Activated naive CD4-positive, alpha-beta T cell treated with anti-CD3 and anti-CD28 coated beads, Interleukin-2, amount 50 U/mL, for 72 hours (primary cell): ENCODE data around the gene SMYD3. TPM values are rescaled to one million over a fixed set of nuclear protein-coding genes. Genes with fewer than 3 reads are reported as not detected.

Experiments
- ATAC-seq, 2 donors: fragments of 150-1000 bp; cut with Tn5 transposase; 2 replicates each; pipeline ENCODE4 v1.10.0; 2021; ENCODE audit warnings: mild to moderate bottlenecking in 2 of 2, moderate library complexity in 2 of 2
- DNase-seq, 2 donors: peaks; one replicate each; pipeline ENCODE4 v3.0.0; 2021 to 2022; ENCODE audit warnings: low spot score in 2 of 2
- H3K27ac Mint-ChIP-seq, 2 donors: one replicate each; pipeline ENCODE4 v1.8.0; 2022; ENCODE audit warnings: mild to moderate bottlenecking in 2 of 2, mixed read lengths in 2 of 2
- H3K36me3 Mint-ChIP-seq, 2 donors: one replicate each; pipeline ENCODE4 v1.8.0; 2022; ENCODE audit warnings: mixed read lengths in 2 of 2
- H3K9me3 Mint-ChIP-seq, 2 donors: one replicate each; pipeline ENCODE4 v1.8.0; 2022; ENCODE audit warnings: mixed read lengths in 2 of 2
- total RNA-seq, 2 donors: library from RNA; stranded (reverse); gene quantifications; one replicate each; pipeline ENCODE4 v1.2.3, GENCODE V29; 2022

The SMYD3 gene
- total RNA-seq, 2 donors from 2014 or later: 18.5 to 30.1 TPM

- DNase-seq (peak in 1 of 2 donors; percentile 41), ATAC-seq (peak; percentile 67 to 74)
- Mint-ChIP-seq H3K36me3 (no peaks in the 10 kb centered on the region), H3K27ac (no peak overlapping the region), H3K9me3 (no peaks in the 10 kb centered on the region)
These were observed 9.7 kb downstream of the SMYD3 start for GRCh38 chr1:246497331-246497915.

GRCh38 chr1:246492611-246493245 lies 14.4 kb downstream of the SMYD3 start:
- Mint-ChIP-seq H3K36me3 (no peaks in the 10 kb centered on the region), H3K9me3 (no peaks in the 10 kb centered on the region), H3K27ac (no peak overlapping the region)
- ATAC-seq: peak; percentile 61 to 62
- peak in 1 of 2 donors; percentile 53 for DNase-seq

- no peak for ATAC-seq
- peak overlapping the region in 1 of 2 donors; percentile 74 for H3K27ac Mint-ChIP-seq
- no peak for DNase-seq
- no peaks in the 10 kb centered on the region for H3K36me3 Mint-ChIP-seq
- H3K9me3 Mint-ChIP-seq: no peaks in the 10 kb centered on the region
These were observed 15.5 kb downstream of the SMYD3 start for GRCh38 chr1:246491551-246492053.

GRCh38 chr1:246488674-246489073 lies 18.4 kb downstream of the SMYD3 start:
- ATAC-seq (no peak), DNase-seq (no peak)
- Mint-ChIP-seq H3K9me3 (peaks cover 0 to 4% of the 10 kb centered on the region in 2 donors), H3K36me3 (no peaks in the 10 kb centered on the region), H3K27ac (no peak overlapping the region)

GRCh38 chr1:246483569-246483933 lies 23.5 kb downstream of the SMYD3 start:
- ATAC-seq: no peak
- Mint-ChIP-seq H3K9me3 (peaks cover 0 to 4% of the 10 kb centered on the region in 2 donors), H3K27ac (no peak overlapping the region), H3K36me3 (no peaks in the 10 kb centered on the region)
- no peak for DNase-seq

GRCh38 chr1:246482805-246483568 lies 24.1 kb downstream of the SMYD3 start:
- H3K9me3 Mint-ChIP-seq: peaks cover 0 to 4% of the 10 kb centered on the region in 2 donors
- ATAC-seq: peak in 1 of 2 donors; percentile 71

GRCh38 chr1:246479061-246479460 lies 28.0 kb downstream of the SMYD3 start:
- Mint-ChIP-seq H3K27ac (no peak overlapping the region), H3K9me3 (no peaks in the 10 kb centered on the region), H3K36me3 (no peaks in the 10 kb centered on the region)
- DNase-seq (no peak), ATAC-seq (no peak)

More at GRCh38 chr1:246482805-246483568, 24.1 kb downstream of the SMYD3 start:
- no peak overlapping the region for H3K27ac Mint-ChIP-seq
- DNase-seq: no peak
- no peaks in the 10 kb centered on the region for H3K36me3 Mint-ChIP-seq

- no peaks in the 10 kb centered on the region for H3K36me3 Mint-ChIP-seq
- DNase-seq (no peak), ATAC-seq (peak; percentile 46 to 68)
- H3K9me3 Mint-ChIP-seq: no peaks in the 10 kb centered on the region
- peak overlapping the region in 1 of 2 donors; percentile 60 for H3K27ac Mint-ChIP-seq
These were observed 29.4 kb downstream of the SMYD3 start for GRCh38 chr1:246477634-246478033.

- Mint-ChIP-seq H3K9me3 (no peaks in the 10 kb centered on the region), H3K36me3 (no peaks in the 10 kb centered on the region), H3K27ac (peak overlapping the region in 1 of 2 donors; percentile 60)
- ATAC-seq (peak; percentile 77 to 88), DNase-seq (no peak)
These were observed 30.3 kb downstream of the SMYD3 start for GRCh38 chr1:246476771-246477170.

- no peaks in the 10 kb centered on the region for H3K9me3 Mint-ChIP-seq
- no peak overlapping the region for H3K27ac Mint-ChIP-seq
- no peaks in the 10 kb centered on the region for H3K36me3 Mint-ChIP-seq
- ATAC-seq (no peak), DNase-seq (no peak)
These were observed 35.4 kb downstream of the SMYD3 start for GRCh38 chr1:246471688-246472087.

GRCh38 chr1:246470585-246470984 lies 36.5 kb downstream of the SMYD3 start:
- Mint-ChIP-seq H3K27ac (no peak overlapping the region), H3K9me3 (no peaks in the 10 kb centered on the region), H3K36me3 (no peaks in the 10 kb centered on the region)
- DNase-seq (no peak), ATAC-seq (no peak)

- Mint-ChIP-seq H3K9me3 (no peaks in the 10 kb centered on the region), H3K27ac (no peak overlapping the region), H3K36me3 (peaks cover 0 to 5% of the 10 kb centered on the region in 2 donors)
- no peak for ATAC-seq
- no peak for DNase-seq
These were observed 44.1 kb downstream of the SMYD3 start for GRCh38 chr1:246462986-246463385.

- no peak overlapping the region for H3K27ac Mint-ChIP-seq
- H3K36me3 Mint-ChIP-seq: peaks cover 0 to 5% of the 10 kb centered on the region in 2 donors
- H3K9me3 Mint-ChIP-seq: no peaks in the 10 kb centered on the region
- ATAC-seq (no peak), DNase-seq (no peak)
These were observed 46.7 kb downstream of the SMYD3 start for GRCh38 chr1:246460406-246460805.

- Mint-ChIP-seq H3K9me3 (no peaks in the 10 kb centered on the region), H3K36me3 (peaks cover 0 to 5% of the 10 kb centered on the region in 2 donors), H3K27ac (no peak overlapping the region)
- DNase-seq (no peak), ATAC-seq (no peak)
These were observed 47.9 kb downstream of the SMYD3 start for GRCh38 chr1:246459221-246459620.

GRCh38 chr1:246455476-246455875 lies 51.6 kb downstream of the SMYD3 start:
- peaks cover 0 to 5% of the 10 kb centered on the region in 2 donors for H3K36me3 Mint-ChIP-seq
- no peaks in the 10 kb centered on the region for H3K9me3 Mint-ChIP-seq
- no peak for DNase-seq
- H3K27ac Mint-ChIP-seq: no peak overlapping the region
- ATAC-seq: no peak

GRCh38 chr1:246454655-246455054 lies 52.4 kb downstream of the SMYD3 start:
- Mint-ChIP-seq H3K36me3 (peaks cover 0 to 5% of the 10 kb centered on the region in 2 donors), H3K9me3 (no peaks in the 10 kb centered on the region), H3K27ac (no peak overlapping the region)
- no peak for ATAC-seq
- DNase-seq: no peak

GRCh38 chr1:246450611-246451251 lies 56.3 kb downstream of the SMYD3 start:
- DNase-seq (no peak), ATAC-seq (no peak)
- Mint-ChIP-seq H3K27ac (no peak overlapping the region), H3K9me3 (no peaks in the 10 kb centered on the region), H3K36me3 (peaks cover 5 to 6% of the 10 kb centered on the region in 2 donors)
